Esophagus squamous epithelium (tissue), 5 donors: ENCODE results near the gene BICDL2. TPM values are rescaled to one million over a fixed set of nuclear protein-coding genes. Genes with fewer than 3 reads are reported as not detected.

Experiments
- DNase-seq: peaks from one replicate; lab custom pipeline; 2025; lab: John Stamatoyannopoulos, UW
- H3K27ac ChIP-seq, 4 donors: fragments of 200-600 bp; sonication (generic); one replicate each; pipeline ENCODE4 v1.5.1; 2016 to 2019; ENCODE audit warnings: mild to moderate bottlenecking in 1 of 4
- H3K27me3 ChIP-seq, 4 donors: fragments of 200-600 bp; sonication (generic); 1 replicate in 3 of 4; 2 replicates in 1 of 4; pipeline versions ENCODE4 v1.5.1 to v1.6.0; 2017 to 2021; ENCODE audit warnings: antibody characterized with exemption in 1 of 4
- H3K36me3 ChIP-seq, 3 donors: fragments of 200-600 bp; sonication (generic); one replicate each; pipeline ENCODE4 v1.5.1; 2016 to 2019
- H3K4me1 ChIP-seq, 3 donors: fragments of 200-600 bp; sonication (generic); one replicate each; pipeline ENCODE4 v1.5.1; 2017 to 2019
- H3K4me3 ChIP-seq, 4 donors: fragments of 200-600 bp; sonication (generic); 1 replicate in 3 of 4; 2 replicates in 1 of 4; pipeline ENCODE4 v1.5.1; 2016 to 2019; ENCODE audit warnings: mild to moderate bottlenecking in 2 of 4, moderate library complexity in 1 of 4
- H3K9me3 ChIP-seq, 3 donors: fragments of 200-600 bp; sonication (generic); one replicate each; pipeline ENCODE4 v1.5.1; 2016 to 2019
- POLR2A ChIP-seq, 4 donors: fragments of 450-650 bp; IDR thresholded peaks; one replicate each; pipeline ENCODE4 v1.6.1; 2017; ENCODE audit warnings: antibody characterized with exemption in 4 of 4, mild to moderate bottlenecking in 4 of 4, moderate library complexity in 3 of 4
- WGBS, 2 donors: methylation state at CpG; one replicate each; pipeline ENCODE4 v1.1.5; 2018; 5-methylcytosine and 5-hydroxymethylcytosine counted together
- intact Hi-C: fragments of 100-400 bp; cut with DNase I; formaldehyde crosslinking; loops from one replicate; pipeline ENCODE4 v1.15.0; 2022
- total RNA-seq, 4 donors: library from RNA; depleted of rRNA; stranded (reverse); fragments of >200 nt; gene quantifications; one replicate each; pipeline ENCODE4 v1.1.0, GENCODE V29; 2016
- TF ChIP-seq, protein P1 (sequence below), 6 experiments: fragments of 450-650 bp in 4 of 6; fragments of 200-600 bp in 2 of 6; sonication (generic) in 2 of 6; IDR thresholded peaks; one replicate each; pipeline ENCODE4 v1.5.1; 2016 to 2019; ENCODE audit warnings: antibody characterized with exemption in 6 of 6, mild to moderate bottlenecking in 4 of 6, moderate library complexity in 4 of 6
- donor health status: DM: yes; HTN: yes; CAD: no.

Gene BICDL2
- total RNA-seq, 4 donors from 2014 or later, result 54.9 to 204 (median 96.4) TPM

DNA sequence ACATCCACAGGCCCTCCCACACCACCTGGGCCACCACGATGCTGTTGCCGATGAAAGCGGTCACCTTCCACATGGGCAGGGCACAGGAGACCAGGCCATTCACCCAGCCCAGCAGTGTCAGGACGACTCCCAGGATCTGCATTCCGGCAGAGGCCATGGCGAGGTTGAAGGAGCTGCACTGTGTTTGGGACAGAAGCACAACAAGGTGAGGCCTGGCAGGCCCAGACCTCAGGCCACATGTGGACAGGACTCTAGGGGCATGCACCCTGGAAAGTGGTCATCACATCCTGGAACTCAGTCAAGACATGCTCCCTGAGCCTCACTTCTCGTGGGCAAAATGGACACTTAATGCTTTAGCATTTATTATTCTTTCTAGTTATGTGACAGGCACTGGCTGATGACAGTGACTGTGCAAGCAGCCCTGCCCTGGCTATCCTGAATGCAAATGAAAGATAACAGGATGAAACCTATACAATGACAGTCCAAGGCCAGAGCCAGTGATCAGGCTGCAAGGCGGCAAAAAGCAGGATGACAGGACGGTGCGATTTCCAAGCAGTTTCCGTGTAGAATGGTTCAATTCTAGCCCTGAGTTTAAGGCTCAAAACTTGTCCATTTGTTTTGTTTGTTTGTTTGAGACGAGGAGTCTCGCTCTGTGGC lies 20.8 kb downstream of the BICDL2 start:
- intact Hi-C loops, result no loop called here
- 79 to 87% methylated on average over 7 to 10 of the region's 13 CpGs for WGBS, 2 donors
- Histone ChIP-seq H3K4me3 (no peak overlapping the region), H3K27ac (no peak overlapping the region), H3K4me1 (peaks cover 9 to 44% (median 9%) of the 10 kb centered on the region in 3 donors), H3K36me3 (no peaks in the 10 kb centered on the region), H3K27me3 (peaks cover 0 to 80% (median 24%) of the 10 kb centered on the region in 4 donors), H3K9me3 (no peaks in the 10 kb centered on the region)
- no peak for DNase-seq
- no peak for TF ChIP-seq POLR2A (IDR thresholded peaks at IDR 0.05)
- TF ChIP-seq, protein P1, sequence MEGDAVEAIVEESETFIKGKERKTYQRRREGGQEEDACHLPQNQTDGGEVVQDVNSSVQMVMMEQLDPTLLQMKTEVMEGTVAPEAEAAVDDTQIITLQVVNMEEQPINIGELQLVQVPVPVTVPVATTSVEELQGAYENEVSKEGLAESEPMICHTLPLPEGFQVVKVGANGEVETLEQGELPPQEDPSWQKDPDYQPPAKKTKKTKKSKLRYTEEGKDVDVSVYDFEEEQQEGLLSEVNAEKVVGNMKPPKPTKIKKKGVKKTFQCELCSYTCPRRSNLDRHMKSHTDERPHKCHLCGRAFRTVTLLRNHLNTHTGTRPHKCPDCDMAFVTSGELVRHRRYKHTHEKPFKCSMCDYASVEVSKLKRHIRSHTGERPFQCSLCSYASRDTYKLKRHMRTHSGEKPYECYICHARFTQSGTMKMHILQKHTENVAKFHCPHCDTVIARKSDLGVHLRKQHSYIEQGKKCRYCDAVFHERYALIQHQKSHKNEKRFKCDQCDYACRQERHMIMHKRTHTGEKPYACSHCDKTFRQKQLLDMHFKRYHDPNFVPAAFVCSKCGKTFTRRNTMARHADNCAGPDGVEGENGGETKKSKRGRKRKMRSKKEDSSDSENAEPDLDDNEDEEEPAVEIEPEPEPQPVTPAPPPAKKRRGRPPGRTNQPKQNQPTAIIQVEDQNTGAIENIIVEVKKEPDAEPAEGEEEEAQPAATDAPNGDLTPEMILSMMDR (IDR thresholded peaks at IDR 0.05), result no peak

DNA sequence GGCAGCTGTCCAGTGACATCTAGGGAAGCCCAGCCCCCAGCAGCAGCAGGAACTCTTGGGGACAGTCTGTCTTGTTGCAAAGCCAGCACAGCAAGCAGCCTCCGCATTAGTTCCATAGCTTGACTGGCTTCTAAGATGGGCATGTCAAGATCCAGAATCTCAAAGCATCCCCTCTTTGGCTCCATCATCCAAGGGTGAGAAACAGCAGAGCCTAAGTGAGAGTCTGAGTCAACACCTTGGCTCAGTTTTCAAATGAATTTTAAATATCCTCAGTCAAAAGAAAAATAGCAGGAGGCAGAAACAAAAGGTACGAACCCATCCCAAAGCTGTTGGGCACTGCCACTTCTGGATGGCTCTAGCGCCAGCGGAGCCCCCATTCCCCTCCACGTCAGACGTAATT lies 21.8 kb downstream of the BICDL2 start:
- intact Hi-C loops, result no loop called here
- H3K9me3 ChIP-seq, result no peaks in the 10 kb centered on the region
- DNase-seq, result no peak
- no peak for TF ChIP-seq POLR2A (IDR thresholded peaks at IDR 0.05)
- TF ChIP-seq, protein P1 (IDR thresholded peaks at IDR 0.05), result no peak
- H3K36me3 ChIP-seq, result no peaks in the 10 kb centered on the region
- H3K27ac ChIP-seq, result no peak overlapping the region
- H3K4me3 ChIP-seq, result no peak overlapping the region
- whole genome bisulfite sequencing, 2 donors, result 76 to 95% methylated on average over 6 of the region's 6 CpGs
- H3K27me3 ChIP-seq, result peaks cover 0 to 90% (median 24%) of the 10 kb centered on the region in 4 donors
- H3K4me1 ChIP-seq, result peaks cover 4 to 37% (median 6%) of the 10 kb centered on the region in 3 donors

DNA sequence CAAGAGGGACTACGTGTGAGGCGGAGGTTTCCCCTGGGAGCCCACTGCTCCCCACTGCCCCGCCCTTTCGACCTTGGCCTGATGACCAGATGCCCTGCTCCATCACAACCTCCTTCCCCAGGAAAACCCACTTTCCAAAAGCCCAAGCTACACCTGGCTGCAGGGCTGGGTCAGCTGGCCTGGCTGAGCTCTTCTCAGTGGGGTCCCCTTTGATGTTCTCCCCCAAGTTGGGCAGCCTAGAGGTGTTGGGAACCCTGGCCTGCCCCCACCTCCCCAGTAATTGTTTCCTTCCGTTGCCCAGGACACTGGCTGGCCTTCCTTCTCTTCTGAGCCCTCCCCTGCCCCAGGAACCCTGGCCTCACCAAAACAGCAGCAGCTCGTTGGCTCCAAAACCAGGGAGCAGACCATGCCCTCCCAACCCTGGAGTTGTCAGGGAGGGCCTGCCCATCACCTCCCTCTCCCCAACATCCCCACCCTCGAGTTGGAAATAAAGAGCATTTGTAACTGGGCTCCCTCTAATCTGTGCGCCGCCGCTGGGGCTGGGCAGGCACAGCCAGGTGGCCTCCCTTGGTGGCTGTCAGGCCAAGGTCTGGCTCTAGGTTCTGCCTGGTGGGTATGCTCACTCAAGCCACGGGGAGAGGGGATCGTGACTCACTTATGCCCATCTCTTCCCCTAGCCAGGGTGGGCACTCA lies 22.6 kb downstream of the BICDL2 start:
- H3K4me3 ChIP-seq, result no peak overlapping the region
- TF ChIP-seq, protein P1 (IDR thresholded peaks at IDR 0.05), result no peak
- no peak for TF ChIP-seq POLR2A (IDR thresholded peaks at IDR 0.05)
- DNase-seq, result no peak
- no peaks in the 10 kb centered on the region for H3K9me3 ChIP-seq
- no peaks in the 10 kb centered on the region for H3K36me3 ChIP-seq
- no peak overlapping the region for H3K27ac ChIP-seq
- peaks cover 0 to 95% (median 24%) of the 10 kb centered on the region in 4 donors for H3K27me3 ChIP-seq
- intact Hi-C loops, result no loop called here
- WGBS, 2 donors, result 21 to 54% methylated on average over 2 to 4 of the region's 12 CpGs
- H3K4me1 ChIP-seq, result peaks cover 0 to 37% (median 9%) of the 10 kb centered on the region in 3 donors

DNA sequence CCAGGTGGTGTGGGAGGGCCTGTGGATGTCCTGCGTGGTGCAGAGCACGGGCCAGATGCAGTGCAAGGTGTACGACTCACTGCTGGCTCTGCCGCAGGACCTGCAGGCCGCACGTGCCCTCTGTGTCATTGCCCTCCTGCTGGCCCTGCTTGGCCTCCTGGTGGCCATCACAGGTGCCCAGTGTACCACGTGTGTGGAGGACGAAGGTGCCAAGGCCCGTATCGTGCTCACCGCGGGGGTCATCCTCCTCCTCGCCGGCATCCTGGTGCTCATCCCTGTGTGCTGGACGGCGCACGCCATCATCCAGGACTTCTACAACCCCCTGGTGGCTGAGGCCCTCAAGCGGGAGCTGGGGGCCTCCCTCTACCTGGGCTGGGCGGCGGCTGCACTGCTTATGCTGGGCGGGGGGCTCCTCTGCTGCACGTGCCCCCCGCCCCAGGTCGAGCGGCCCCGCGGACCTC lies 23.2 kb downstream of the BICDL2 start:
- no peaks in the 10 kb centered on the region for H3K9me3 ChIP-seq
- TF ChIP-seq, protein P1 (IDR thresholded peaks at IDR 0.05), result no peak
- TF ChIP-seq POLR2A (IDR thresholded peaks at IDR 0.05), result no peak
- H3K4me3 ChIP-seq, result no peak overlapping the region
- no peak overlapping the region for H3K27ac ChIP-seq
- no peak for DNase-seq
- peaks cover 0 to 95% (median 24%) of the 10 kb centered on the region in 4 donors for H3K27me3 ChIP-seq
- intact Hi-C loops, result no loop called here
- peaks cover 0 to 38% (median 9%) of the 10 kb centered on the region in 3 donors for H3K4me1 ChIP-seq
- H3K36me3 ChIP-seq, result no peaks in the 10 kb centered on the region
- WGBS, 2 donors, result 61% methylated on average over 18 of the region's 27 CpGs; no CpG with 5 or more reads in 1 of the 2 donors
